Muscle layer of duodenum (tissue), 2 donors: ENCODE measurements around the gene PAGE2.
"Not testable (repeated sequence)": the region's sequence is repeated elsewhere in the genome, so short reads cannot be mapped to it uniquely, and the experiment has no call there.

Experiments used
- H3K27ac ChIP-seq: one replicate; pipeline ENCODE4 v1.7.0; 2013; ENCODE audit warnings: mild to moderate bottlenecking, low read length
- H3K27me3 ChIP-seq: one replicate; pipeline ENCODE4 v1.7.0; 2013; ENCODE audit warnings: low read depth, mild to moderate bottlenecking, control low read depth, low read length
- H3K36me3 ChIP-seq, 2 donors: one replicate each; pipeline ENCODE4 v1.7.0; 2013; ENCODE audit warnings: low read length in 2 of 2, control low read depth in 1 of 2, mild to moderate bottlenecking in 1 of 2; ENCODE audit not compliant: insufficient read depth in 2 of 2, control insufficient read depth in 1 of 2
- H3K4me1 ChIP-seq, 2 donors: one replicate each; pipeline ENCODE4 v1.7.0; 2013; ENCODE audit warnings: low read length in 2 of 2, mild to moderate bottlenecking in 2 of 2, control low read depth in 1 of 2, moderate library complexity in 1 of 2; ENCODE audit not compliant: insufficient read depth in 2 of 2, control insufficient read depth in 1 of 2
- H3K4me3 ChIP-seq, 2 donors: one replicate each; pipeline ENCODE4 v1.7.0; 2013; ENCODE audit warnings: low read length in 2 of 2, low read depth in 1 of 2, mild to moderate bottlenecking in 1 of 2
- H3K9me3 ChIP-seq, 2 donors: one replicate each; pipeline ENCODE4 v1.7.0; 2013; ENCODE audit warnings: low read length in 2 of 2, control low read depth in 1 of 2, mild to moderate bottlenecking in 1 of 2; ENCODE audit not compliant: control insufficient read depth in 1 of 2
- donor health status: healthy.

PAGE2 gene

GRCh38 chrX:55102754-55103153, 13.9 kb downstream of the PAGE2 start:
- Histone ChIP-seq H3K4me3 (no peak overlapping the region), H3K4me1 (no peaks in the 10 kb centered on the region), H3K27ac (no peak overlapping the region), H3K9me3 (no peaks in the 10 kb centered on the region), H3K27me3 (no peaks in the 10 kb centered on the region), H3K36me3 (no peaks in the 10 kb centered on the region)

DNA sequence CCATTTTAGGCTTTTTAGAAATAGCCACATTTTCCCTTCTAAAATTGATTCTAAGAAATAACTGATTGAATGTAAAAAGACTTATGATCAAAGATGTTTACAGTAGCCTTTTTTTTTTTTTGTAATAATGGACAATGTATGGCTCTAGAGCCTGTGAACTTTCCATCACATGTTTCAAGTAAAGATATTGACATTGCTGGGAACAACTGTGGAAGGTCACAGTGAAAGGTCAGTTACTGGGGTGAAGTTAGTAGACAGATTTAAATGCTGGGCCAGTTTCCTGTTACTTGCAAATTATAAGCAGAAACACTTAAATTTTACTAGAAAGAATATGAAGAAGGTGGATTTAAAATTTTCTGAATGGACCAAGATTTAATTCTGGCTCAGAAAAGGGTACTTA, 18.4 kb downstream of the PAGE2 start:
- Histone ChIP-seq H3K4me1 (no peaks in the 10 kb centered on the region), H3K36me3 (no peaks in the 10 kb centered on the region), H3K27me3 (no peaks in the 10 kb centered on the region), H3K9me3 (no peaks in the 10 kb centered on the region), H3K4me3 (no peak overlapping the region), H3K27ac (no peak overlapping the region)

DNA sequence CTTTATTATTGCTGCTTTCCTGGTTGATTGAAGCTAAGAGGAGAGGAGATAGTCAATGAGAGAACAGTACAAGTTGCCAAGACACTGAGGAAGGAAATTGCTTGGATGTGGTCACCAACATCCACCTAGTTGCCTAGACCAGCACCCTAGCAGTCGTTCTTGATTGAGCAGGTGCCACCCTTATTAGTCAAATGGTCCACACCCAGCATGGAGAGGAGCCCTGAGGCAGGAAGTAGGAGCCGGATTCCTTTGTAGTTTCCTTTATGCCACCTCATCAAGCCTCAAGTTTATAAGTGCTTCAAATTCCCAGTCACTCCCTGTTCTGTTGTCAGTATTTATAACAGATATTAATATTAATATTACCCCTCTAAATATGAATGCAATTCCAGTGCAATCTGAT, 19.1 kb downstream of the PAGE2 start:
- no peaks in the 10 kb centered on the region for H3K27me3 ChIP-seq
- H3K4me1 ChIP-seq = no peaks in the 10 kb centered on the region
- no peaks in the 10 kb centered on the region for H3K9me3 ChIP-seq
- H3K36me3 ChIP-seq = no peaks in the 10 kb centered on the region
- H3K4me3 ChIP-seq = no peak overlapping the region
- H3K27ac ChIP-seq = no peak overlapping the region

- H3K4me3 ChIP-seq = no peak overlapping the region
- H3K27ac ChIP-seq = no peak overlapping the region
- no peaks in the 10 kb centered on the region for H3K36me3 ChIP-seq
- H3K9me3 ChIP-seq = no peaks in the 10 kb centered on the region
- H3K27me3 ChIP-seq = no peaks in the 10 kb centered on the region
- no peaks in the 10 kb centered on the region for H3K4me1 ChIP-seq
Observed at GRCh38 chrX:55109306-55109705, 20.5 kb downstream of the PAGE2 start.

DNA sequence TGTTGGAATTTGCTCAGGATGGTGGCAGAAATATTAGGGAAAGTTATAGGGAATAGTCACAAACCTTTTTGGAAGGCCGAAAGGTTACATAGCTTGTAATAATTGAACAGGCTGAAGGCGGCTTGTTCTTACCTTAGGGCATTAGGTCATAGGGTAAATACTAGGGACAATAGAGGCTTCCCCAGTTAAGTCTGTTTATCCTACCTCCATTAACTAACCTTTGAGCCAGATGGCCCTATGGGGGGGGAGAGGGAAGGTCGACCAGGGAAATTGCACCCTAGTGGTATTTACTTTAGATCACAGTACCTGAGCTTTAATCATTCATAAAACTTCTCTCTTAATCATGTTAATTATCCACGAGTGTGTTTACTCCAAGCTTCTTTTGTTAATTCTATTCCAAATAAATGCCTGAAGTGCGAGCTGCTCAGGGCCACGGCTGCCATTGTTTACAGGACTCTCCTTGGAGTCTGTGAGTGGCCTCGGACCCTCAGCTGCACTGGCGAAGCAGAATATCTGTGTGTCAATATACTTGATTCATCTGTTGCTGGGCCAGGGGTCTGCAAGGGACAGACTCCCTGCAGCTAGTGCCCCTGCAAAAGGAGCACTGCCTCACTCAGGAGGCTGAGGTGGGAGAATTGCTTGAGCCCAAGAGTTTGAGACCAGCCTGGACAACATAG, 22.9 kb downstream of the PAGE2 start:
- Histone ChIP-seq H3K4me3 (no peak overlapping the region), H3K27me3 (no peaks in the 10 kb centered on the region), H3K4me1 (no peaks in the 10 kb centered on the region), H3K27ac (no peak overlapping the region), H3K36me3 (no peaks in the 10 kb centered on the region), H3K9me3 (no peaks in the 10 kb centered on the region)

- H3K27me3 ChIP-seq, H3K36me3 ChIP-seq, H3K27ac ChIP-seq, H3K9me3 ChIP-seq, H3K4me1 ChIP-seq, H3K4me3 ChIP-seq: not testable (repeated sequence)
Observed at GRCh38 chrX:55116589-55116988, 27.8 kb downstream of the PAGE2 start.

- Histone ChIP-seq H3K27me3 (no peaks in the 10 kb centered on the region), H3K27ac (no peak overlapping the region), H3K36me3 (no peaks in the 10 kb centered on the region), H3K4me3 (no peak overlapping the region), H3K4me1 (no peaks in the 10 kb centered on the region), H3K9me3 (no peaks in the 10 kb centered on the region)
Observed at GRCh38 chrX:55118574-55118973, 29.8 kb downstream of the PAGE2 start.

GRCh38 chrX:55119271-55119670, 30.5 kb downstream of the PAGE2 start:
- Histone ChIP-seq H3K27ac (no peak overlapping the region), H3K27me3 (no peaks in the 10 kb centered on the region), H3K4me3 (no peak overlapping the region), H3K4me1 (no peaks in the 10 kb centered on the region), H3K9me3 (no peaks in the 10 kb centered on the region), H3K36me3 (no peaks in the 10 kb centered on the region)

GRCh38 chrX:55119712-55120111, 30.9 kb downstream of the PAGE2 start:
- Histone ChIP-seq H3K36me3 (no peaks in the 10 kb centered on the region), H3K4me1 (no peaks in the 10 kb centered on the region), H3K9me3 (no peaks in the 10 kb centered on the region), H3K4me3 (no peak overlapping the region), H3K27ac (no peak overlapping the region), H3K27me3 (no peaks in the 10 kb centered on the region)

GRCh38 chrX:55120761-55121358, 32.0 kb downstream of the PAGE2 start:
- no peaks in the 10 kb centered on the region for H3K27me3 ChIP-seq
- no peak overlapping the region for H3K27ac ChIP-seq
- H3K4me1 ChIP-seq = no peaks in the 10 kb centered on the region
- no peak overlapping the region for H3K4me3 ChIP-seq
- no peaks in the 10 kb centered on the region for H3K36me3 ChIP-seq
- H3K9me3 ChIP-seq = no peaks in the 10 kb centered on the region

- no peaks in the 10 kb centered on the region for H3K36me3 ChIP-seq
- no peaks in the 10 kb centered on the region for H3K9me3 ChIP-seq
- H3K4me1 ChIP-seq = no peaks in the 10 kb centered on the region
- no peak overlapping the region for H3K27ac ChIP-seq
- H3K27me3 ChIP-seq = no peaks in the 10 kb centered on the region
- H3K4me3 ChIP-seq = no peak overlapping the region
Observed at GRCh38 chrX:55123900-55124299, 35.1 kb downstream of the PAGE2 start.

- Histone ChIP-seq H3K27me3 (no peaks in the 10 kb centered on the region), H3K9me3 (no peaks in the 10 kb centered on the region), H3K27ac (no peak overlapping the region), H3K4me1 (no peaks in the 10 kb centered on the region), H3K4me3 (no peak overlapping the region), H3K36me3 (no peaks in the 10 kb centered on the region)
Observed at GRCh38 chrX:55127692-55128091, 38.9 kb downstream of the PAGE2 start.
